IPS DF 4.7 (cell line): ENCODE measurements around the gene SHC2.
"Not testable (repeated sequence)": the region's sequence is repeated elsewhere in the genome, so short reads cannot be mapped to it uniquely, and the experiment has no call there.

Experiments
- DNase-seq: peaks from one replicate; pipeline ENCODE4 v3.0.0-alpha.2; 2013; ENCODE audit warnings: low spot score; ENCODE audit errors: extremely low read depth

Gene SHC2

DNA sequence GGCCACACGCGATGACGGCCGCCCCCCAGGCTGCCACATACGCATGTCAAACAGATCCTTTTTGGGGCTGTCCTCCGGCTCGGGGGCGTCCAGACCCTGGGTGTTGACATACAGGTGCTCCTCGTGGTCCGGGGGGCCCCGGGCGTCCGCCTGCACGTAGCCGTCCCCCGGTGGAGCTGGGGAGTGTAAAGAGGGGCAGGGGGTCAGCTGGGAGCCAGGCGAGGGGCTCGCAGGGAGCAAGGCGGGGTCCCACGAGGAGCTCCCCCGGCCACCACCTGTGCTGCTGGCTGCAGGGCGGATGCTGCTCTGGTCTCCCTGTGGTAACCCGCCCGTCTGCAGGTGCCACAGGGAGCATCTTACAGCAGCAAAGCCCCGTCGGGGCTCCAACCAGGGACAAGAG, 35.8 kb downstream of the SHC2 start:
- DNase-seq = no peak

DNA sequence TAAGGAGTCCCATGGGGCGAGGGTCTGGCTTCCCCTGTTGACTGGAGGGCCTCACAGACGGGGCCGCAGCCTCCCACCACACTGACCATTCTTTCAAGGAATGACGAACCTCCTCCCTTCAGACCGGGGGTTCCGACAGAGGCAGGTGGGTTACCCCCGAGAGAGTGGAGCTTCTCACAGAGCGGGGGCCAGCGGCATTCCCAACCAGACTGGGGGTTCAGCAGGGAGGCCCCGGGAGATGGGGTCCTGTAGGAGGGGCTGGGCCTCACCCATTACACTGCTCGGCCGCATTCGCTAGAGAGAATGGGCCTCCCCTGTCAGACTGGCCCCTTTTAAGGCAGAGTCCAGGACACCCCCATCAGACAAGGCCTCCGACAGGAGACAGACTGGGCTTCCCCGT, 36.3 kb downstream of the SHC2 start:
- no peak for DNase-seq

DNA sequence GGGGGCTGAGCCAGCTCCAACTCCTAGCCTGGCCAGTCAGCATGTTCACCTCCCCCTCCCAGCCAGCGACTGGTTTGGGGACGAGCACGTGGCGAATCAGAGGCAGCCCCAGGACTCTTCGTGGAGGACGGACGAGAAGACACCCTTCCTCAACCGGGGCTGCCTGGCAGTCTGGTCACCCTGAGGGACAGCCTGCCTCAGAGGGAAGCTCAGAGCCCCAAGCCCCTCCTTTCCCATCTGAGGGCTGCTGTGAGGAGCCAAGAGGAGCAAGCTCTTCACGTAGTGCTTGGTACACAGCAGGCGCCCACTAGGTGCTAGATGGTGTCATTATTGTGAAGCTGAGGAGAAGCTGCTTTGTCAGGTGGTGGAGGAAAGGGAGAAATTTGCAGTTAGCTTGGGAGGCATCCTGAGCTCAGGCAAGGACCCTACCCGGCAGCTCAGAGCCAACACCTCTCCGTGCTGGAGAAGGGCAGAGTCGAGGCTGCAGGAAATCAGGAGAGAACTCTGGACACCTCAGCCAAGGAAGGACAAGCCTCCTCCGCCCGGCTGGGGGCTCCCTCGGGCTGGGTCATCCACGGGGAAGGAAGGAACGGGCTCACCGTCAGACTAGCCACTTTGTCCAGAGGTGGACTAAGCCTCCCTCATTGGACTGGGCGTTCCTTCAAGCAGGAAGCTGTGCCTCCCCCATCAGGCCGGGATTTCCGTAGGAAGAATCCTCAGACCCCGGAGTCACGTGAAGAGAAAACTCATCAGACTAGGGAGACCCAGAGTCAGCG, 37.0 kb downstream of the SHC2 start:
- no peak for DNase-seq

DNA sequence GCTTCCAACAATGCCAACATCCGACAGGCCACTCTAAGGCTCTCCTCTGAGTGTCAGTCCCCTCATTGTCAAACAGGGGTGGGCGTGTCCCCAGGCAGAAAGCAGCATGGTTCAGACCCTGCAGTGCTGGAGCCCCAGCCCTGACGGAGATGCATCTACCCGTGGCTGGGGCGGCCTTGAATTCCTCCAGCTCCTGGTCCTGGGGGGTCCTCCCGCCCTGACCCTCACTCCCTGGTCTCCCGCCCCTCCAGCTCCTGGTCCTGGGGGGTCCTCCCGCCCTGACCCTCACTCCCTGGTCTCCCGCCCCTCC, 38.0 kb downstream of the SHC2 start:
- not testable (repeated sequence) for DNase-seq

DNA sequence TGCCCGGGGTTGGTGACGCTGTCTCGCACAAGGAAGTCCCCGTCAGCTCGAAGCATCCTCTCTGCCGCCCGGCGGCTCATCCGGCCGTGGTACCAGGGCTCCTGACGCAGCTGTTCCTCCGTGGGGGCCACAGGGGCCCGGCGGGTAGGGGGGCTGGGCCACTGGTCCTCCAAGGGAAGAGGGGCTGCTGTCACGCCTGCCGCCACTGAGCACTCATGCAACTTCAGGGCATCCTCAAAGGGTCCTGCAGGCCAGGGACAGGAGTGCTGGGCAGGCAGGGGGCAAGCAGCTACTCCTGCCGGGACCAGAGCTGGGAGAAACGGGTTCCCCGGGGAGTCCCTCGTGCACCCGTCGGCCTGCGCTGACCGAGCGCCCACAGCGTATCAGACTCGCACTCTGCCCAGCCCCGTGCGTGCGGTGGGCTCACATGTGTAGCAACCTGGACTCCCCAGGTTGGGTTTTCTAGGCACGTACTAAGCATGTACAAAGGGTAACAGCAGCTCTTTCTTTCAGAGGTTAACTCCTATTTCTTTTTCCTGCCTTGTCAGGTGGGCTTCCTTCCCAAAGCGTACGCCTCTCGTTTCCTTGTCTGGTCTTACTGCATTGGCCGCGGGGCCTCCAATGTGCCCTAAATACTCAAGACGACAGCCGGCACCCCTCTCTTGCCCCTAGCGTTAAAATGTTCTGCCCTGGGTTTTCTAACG, 38.5 kb downstream of the SHC2 start:
- no peak for DNase-seq

DNA sequence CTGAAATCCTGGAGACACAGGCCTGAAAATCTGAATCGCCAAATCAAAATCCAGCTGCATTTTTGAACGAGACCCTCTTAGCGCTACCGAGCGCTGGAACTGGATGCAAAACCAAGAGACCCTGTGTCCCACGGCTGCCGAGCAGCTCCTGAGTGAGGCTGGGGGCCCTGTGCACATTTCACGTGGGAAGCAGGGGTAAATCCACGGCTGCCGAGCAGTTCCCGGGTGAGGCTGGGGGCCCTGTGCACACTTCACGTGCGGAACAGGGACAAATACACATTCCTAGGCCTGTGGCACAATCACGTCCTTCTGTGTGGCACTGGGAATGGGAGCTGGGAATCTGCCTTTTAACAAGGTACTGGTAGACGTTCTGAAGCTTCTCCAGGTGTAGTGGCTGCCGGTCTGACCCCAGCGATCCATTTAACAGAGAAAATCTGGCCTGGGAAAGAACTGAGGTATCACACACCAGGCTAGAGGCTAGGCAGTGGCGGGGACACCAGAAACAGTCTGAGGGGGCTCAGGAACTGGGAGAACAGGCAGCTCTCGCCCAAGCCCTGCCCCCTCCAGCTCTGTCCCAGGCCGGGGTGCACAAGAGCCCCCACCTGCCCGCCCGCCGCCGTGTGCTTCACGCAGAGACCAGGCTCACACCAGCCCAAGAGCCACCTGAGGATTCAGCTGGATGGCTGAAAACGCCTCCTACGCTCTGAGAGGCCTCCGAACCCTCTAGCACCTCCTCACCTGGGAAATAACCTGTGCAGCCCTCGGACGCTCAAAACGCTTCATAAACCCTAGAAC, 40.9 kb downstream of the SHC2 start:
- DNase-seq = no peak

DNA sequence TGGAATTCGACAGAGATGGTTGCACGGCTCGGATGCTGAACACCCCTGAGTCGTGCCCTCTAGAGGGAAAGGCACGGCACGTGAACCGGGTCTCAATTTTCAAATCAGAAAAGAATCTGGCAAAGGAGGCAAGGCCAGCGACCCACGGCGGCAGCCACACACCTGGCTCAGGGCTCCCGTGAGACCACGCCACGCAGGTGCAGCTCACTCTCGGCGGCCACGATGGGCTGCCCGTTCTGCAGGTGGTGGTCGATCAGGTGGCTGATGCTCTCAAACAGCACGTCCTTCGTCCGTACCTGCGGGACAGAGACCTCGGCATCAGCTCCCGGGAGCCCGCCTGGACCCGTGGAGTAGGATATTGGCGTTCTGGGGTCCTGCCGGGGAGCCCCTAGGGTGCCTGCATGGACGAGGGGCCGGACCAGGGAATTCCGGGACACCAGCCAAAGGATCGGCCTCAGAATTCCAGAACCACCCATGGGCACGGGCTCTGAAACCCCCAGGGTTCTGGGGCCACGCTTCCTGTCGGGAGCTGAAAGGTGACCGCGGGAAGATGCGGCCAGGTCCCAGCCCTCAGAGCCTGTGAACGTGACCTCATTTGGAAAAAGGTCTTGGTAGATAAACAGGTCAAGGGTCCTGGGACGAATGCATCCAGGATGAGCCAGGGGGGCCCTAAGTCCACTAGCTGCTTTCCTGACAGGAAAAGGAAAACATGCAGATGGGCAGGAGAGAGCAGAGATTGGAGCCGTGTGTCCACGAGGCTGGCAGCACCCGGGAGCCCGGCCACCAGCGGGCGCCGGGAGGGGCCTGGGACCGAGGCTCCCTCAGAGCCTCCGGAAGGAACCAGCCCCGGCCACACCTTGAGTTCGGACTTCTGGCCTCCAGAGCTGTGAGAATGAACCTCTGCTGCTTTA, 41.8 kb downstream of the SHC2 start:
- no peak for DNase-seq

DNA sequence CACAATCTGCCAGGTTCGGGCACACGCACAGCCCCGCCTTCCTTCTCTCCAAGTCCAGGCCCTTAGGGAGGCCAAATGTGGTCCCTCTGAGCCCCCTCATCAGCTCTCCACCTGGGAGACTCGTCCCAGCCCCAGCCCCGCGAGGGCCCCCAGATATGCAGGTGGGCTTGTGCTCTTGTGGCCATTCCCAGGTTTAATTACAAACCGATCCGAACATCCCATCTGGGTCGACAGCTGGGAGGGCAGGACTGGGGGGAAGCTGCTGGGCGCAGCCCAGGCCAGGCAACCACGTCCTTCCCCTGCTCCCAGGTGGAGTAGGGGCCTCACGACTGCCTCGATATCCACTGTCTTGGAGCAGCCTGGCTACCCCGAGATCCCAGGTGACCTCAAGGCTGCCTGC, 44.4 kb downstream of the SHC2 start:
- DNase-seq = no peak

DNA sequence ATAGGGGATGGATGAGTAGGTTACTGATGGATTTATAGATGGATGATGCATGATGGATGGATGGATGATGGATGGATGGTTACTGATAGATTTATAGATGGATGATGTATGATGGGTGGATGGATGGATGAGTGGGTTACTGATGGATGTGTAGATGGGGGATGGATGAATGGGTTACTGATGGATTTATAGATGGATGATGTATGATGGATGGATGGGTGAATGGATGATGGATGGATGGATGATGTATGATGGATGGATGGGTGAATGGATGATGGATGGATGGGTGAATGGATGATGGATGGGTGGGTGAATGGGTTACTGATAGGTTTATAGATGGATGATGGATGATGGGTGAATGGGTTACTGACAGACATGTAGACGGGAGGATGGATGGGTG, 45.5 kb downstream of the SHC2 start:
- DNase-seq = no peak

DNA sequence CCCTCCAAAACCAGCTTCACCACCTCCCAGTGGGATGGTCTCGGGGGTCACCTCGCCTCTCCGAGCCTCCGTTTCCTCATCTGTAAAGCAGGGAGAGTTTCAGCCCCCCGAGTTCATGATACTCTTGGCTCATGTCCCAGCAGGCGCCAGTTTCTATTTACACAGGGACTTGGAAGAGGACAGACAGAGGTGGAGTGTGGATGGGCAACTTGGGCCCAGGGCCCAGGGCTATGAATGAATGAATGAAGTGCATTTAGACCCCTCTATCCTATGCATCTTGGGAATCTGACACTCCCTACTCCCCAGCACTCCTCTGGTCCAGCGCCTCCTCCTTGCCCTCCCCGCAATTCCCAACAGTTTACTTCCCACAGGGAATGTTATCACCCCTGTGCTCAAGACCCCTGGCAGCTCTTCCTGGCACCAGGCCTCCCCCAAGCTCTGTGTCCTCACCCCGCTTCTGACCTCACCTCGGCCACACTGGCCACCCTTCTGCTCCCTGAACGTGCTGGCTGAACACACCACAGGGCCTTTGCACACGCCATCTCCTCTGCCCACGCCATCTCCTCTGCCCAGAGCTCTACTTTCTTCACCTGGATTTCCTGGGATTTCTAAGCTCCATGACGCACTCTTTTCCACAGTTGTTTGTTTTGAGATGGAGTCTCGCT, 46.9 kb downstream of the SHC2 start:
- no peak for DNase-seq

DNA sequence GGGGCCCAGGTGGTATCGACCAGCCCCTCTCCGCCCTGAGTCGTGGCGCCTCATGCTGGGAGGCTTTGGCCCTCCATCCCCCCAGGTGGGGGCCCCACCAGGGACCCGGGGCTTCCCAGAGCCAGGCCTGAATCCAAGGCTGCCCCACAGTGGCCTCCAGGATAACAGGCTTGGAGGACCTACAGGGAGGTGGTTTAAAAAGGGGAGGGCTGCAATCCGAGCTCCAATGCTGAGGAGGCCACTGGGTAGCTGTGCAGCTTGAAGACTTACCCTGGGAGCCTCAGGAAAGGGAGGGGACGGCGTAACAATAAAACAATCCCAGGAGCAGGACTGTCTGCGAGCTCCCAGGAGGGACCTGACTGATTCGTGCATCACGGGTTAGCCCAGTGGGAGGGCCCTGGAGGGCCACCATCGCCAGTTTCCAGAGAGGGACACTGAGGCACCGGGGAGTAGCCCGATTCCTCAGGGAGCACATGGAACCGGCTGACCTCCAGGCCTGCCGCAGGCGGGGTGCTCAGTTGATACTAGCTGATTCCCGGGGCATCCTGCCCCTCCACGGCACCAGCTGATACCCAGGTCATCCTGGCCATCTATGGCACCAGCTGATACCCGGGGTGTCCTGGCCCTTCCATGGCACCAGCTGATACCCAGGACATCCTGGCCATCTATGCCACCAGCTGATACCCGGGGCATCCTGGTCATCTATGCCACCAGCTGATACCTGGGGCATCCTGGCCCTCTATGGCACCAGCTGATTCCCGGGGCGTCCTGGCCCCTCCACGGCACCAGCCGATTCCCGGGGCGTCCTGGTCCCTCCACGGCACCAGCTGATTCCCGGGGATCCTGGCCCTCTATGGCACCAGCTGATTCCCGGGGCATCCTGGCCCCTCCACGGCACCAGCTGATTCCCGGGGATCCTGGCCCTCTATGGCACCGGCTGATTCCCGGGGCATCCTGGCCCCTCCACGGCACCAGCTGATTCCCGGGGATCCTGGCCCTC, 48.2 kb downstream of the SHC2 start:
- DNase-seq = no peak

DNA sequence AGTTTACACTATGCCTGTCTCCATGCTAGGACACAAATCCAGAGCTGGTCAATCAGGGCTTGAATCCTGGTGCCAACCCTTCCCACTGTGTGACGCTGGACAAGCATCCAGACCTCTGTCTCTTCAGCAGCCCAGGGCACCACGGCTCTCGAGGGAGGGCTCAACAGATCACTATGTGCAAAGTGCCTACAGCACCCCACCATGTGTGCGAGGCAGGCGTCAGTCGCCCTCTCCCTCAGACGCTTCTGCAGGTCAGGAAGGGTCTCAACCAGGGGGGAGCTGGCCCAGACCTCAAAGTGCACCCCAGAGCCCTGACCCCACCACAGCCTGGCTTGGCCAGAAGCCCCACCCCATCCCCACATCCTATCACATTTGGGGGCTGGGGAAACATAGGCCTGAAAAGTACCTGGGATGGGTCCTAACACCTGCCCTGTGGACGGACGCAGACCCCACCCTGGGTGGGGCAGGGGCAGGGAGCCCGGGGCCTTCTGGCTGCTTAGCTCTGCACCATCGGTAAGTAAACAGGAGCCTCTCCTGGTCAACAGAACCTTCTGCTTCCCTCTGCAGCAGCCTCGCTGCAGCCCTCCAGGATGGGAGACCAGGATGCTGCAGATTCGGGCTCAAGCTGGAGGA, 49.0 kb downstream of the SHC2 start:
- no peak for DNase-seq

DNA sequence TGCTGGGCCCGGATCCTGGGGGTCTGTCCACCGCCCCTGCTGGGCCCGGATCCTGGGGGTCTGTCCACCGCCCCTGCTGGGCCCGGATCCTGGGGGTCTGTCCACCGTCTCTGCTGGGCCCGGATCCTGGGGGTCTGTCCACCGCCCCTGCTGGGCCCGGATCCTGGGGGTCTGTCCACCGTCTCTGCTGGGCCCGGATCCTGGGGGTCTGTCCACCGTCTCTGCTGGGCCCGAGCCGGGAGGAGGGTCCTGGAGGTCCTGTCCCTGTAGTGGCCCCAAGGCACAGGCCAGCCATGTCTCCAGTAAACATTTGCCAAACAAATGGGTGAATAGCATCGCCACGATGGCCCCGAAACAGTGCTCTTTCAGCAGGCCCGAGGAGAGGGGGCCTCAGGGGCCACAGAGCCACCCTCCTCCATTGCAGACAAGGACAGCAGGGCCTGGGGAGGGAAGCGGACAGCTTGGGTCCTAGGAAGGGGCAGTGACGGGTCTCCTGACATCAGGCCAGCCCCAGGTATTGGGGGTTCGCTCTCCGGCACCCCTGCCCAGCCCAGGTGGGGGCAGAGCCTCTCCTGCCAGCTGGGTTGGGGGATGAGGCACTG, 49.6 kb downstream of the SHC2 start:
- DNase-seq = not testable (repeated sequence)

DNA sequence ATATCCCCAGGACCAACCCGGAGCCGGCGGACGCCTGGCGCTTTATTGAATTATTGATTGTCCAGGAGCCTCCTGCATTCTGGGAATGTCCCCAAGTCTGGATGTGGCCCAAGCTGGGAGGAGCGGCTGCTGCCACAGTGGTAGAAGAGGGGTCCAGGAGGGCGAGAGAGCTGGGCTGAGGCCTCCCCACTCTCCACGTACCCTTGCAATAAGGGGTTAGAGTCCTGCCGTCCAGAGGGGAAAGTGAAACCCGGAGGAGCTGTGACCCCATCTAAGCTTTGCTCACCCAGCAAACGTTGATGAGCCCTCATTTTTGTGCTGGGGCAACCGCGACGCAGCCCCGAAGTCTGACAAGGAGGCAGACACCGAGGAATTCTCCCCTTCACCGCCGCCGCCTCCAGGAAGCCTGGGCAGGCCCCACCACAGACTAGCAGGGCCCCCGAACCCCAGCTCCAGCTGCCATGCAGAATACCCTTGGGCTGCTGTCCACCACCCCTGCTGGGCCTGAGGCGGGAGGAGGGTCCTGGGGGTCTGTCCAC, 50.5 kb downstream of the SHC2 start:
- no peak for DNase-seq

DNA sequence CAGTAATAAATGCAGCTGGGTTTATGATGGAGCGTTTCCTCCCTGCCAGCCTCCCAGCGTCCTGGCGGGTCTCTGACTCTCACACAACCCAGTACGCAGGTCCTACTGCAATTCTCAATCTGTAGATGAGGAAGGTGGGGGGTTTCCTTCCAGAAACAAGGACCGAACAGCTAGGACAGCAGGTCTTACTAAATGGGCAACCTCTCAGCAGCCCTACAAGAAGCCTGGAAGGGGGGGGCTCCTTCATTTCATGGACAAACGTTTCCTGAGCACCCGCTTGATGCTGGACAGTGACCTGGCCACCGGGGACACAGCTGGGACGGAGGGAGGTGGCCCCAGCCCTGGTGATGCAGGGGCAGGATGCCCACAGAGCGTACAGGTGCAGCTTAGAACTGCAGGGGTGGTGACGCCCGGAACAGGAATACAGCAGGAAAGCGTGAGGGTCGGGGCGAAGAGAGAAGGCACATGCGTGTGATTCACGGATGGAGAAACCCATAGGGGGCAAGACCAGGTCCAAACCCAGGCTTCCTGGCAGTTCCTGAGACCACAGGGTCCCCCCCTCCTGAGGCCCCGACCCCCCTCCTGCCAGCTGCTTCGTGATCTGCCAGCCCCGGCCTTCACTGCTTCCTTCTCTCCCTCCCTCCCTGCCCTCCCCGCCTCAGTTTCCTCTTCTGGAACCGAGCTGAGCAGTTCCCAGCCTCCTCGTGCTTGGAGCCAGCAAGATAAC, 51.2 kb downstream of the SHC2 start:
- no peak for DNase-seq

DNA sequence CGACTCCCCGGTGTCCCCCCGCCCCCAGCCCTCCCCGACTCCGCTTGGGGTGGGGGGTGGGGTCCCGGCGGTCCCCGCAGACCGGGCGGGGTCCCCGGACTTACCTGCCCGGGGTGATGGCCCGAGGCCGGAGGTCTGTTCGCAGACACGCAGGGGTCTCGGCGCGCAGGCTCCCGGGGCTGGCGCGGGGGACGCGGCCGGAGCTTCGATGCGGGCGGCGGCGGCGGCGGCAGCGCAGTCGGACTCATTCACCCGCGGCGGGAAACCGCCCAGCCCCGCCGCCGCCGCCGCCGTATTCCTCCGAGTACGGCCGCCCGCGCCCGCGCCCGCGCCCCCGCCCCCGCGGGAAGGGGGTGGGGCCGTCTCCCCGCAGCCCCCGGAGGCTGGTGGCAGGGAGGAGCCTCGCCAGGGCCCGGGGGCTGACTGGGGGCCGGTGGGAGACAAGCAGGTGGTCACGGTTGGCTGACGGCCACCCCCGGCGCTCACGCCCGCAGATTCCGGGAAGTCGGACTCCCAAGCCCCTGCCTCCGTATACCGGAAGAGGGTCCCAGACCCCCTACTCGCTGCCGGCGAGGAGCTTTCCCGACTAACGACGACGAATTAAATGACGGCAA, 51.8 kb downstream of the SHC2 start, which contains the start of gene C2CD4C:
C2CD4C (minus strand) TSS at position 246 of the 614 bp plus-strand sequence. CDS start 786 bp downstream, outside the sequence.
- DNase-seq = no peak

DNA sequence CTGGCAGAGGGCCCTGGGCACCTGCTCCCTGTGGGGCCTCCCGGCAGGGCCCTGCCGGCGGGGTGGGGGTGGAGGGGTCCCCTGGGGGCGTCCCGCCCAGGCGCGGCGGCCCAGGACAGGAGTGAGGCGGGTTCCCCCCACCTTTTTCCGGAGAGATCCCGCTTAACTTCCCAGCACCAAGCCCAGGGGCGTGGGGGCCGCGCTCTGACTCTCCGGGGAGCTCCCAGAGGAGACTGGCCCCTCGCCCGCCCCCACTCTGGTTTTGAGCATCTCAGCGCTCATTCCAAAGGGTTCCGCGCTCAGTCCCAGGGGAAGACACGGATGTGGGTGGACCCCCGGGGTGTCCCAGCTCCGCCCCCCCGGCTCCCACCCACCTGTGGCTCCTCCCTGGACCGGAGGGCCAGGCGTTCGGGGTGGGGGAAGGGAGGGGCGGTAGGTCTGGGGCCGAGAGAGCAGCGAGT, 52.4 kb downstream of the SHC2 start:
- DNase-seq = no peak
